Tongue (tissue), 2 donors: ENCODE results near the gene CST5. TPM values are rescaled to one million over a fixed set of nuclear protein-coding genes. Genes with fewer than 3 reads are reported as not detected.
"Not testable (repeated sequence)": the region's sequence is repeated elsewhere in the genome, so short reads cannot be mapped to it uniquely, and the experiment has no call there.

Source experiments
- DNase-seq: peaks from one replicate; pipeline ENCODE4 v3.0.0-alpha.2; 2015
- total RNA-seq: library from RNA; depleted of rRNA; stranded (reverse); fragments of >200 nt; gene quantifications from one replicate; pipeline ENCODE4 v1.2.3, GENCODE V29; 2014

The CST5 gene, protein sequence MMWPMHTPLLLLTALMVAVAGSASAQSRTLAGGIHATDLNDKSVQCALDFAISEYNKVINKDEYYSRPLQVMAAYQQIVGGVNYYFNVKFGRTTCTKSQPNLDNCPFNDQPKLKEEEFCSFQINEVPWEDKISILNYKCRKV
- total RNA-seq = not detected

DNA sequence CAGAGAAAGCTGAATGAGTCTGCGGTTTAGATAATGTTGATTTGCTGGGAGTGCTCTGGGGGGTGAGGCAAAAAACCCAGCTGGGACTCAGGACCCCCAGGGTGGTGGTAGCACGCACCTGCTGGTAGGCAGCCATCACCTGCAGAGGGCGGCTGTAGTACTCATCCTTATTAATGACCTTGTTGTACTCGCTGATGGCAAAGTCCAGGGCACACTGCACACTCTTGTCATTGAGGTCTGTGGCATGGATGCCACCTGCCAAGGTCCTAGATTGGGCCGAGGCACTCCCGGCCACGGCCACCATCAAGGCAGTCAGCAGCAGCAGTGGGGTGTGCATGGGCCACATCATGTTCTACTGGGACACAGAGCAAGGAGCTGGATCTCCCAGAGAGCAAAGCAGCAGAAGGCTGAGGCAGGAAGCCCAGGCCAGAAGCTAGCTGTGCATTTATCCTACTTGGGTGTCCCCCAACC, at the start of gene CST5:
Gene CST5 (minus strand): TSS at position 421 of the 471 bp plus-strand sequence. CDS start 72 bp downstream, at position 349.
- no peak for DNase-seq

DNA sequence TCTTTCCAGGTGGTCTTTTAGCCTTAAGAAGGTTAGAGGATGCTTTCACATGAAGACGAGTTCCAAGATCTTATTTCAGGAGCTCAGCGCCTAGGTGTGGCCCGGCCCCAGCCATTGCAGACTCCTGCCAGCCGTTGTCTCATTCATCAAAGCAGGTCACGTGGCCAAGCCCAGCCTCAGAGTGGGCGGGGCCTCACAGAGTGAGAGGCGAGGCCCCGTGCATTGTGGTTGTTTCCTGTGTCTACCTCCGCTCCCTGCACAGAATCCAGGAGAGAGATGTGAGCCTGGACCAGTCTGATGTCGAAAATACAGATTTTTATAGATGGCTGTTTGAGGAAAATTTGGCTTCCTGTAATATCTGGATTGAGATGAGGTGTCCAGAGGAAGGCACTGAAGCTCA, 49.2 kb upstream of the CST5 start:
- no peak for DNase-seq

DNA sequence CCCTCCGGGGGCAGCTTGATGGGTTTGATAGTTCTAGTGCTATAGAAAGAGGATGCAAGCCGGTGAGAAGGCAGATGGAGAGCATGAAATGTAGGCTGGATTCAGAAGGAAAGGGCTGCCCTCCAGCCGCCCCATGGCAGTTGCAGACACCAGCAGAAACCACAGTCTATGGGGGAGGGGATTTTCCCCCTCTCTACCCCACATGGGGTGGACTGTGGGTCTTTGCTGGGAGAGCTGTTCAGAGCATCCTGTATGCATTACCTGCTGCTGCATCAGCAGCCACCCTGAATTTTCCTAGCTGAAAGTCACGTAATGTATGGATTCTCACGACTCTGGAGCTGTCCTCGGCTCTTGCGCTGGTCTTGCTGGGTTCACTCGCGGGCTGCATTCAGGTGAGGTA, 48.8 kb upstream of the CST5 start:
- no peak for DNase-seq

DNA sequence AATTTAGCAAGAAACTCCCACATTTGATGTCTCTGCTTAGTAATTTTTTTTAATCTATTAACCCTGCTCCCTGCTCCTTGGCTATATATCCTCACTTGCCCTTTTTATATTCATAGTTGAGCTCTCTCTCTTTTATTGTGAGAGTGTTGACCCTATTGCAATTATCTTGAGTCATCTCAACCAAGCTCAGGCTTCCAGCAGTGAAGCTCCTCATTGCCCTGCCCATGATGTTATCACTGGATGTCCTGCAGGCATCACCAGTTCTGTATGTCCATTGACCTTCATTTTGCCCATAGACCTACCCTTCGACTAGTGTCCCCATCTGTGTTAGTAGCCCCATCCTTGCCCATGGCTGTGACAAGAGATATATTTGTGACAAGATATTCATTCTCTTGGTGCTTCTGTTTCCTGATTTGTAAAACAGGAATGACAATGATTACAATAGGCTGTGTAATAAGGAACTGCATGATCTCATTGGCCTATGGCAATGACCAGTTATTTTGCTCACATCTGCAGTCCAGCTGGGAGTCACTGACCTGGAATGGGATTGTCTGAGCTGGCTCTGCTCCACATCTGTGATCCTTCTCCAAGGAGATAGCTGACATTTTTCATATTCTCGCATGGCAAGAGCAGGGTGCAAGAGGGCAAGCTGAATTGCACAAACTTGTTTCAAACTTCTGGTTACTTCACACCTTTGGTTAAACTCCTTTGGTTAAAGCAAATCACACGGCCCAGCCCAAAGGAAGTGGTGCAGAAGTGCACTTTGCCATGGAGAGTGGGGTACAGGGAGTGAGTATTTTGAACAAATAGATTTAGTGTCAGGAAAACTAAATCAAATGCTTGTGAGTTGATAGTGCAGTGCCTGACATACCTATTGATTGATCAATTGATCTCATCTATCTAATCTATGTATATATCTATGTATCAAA, 47.7 kb upstream of the CST5 start:
- DNase-seq = no peak

DNA sequence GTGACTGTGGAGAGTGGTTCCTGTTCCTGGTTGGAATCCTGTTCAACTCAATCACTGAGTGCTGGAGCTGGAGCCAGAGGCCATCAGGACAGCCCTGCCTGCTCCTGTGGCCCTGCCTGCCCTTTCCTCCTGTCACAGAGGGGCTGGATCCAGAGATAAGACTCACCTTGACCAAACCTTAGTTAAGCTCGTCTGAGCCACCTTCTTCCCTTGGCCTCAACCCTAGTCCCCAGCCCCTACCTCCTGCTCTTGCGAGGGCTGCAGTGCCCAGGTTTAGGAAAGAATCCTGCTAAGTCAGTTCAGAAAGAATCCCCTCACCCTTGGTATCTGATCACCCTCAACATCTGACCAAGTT, 47.0 kb upstream of the CST5 start:
- DNase-seq = no peak

DNA sequence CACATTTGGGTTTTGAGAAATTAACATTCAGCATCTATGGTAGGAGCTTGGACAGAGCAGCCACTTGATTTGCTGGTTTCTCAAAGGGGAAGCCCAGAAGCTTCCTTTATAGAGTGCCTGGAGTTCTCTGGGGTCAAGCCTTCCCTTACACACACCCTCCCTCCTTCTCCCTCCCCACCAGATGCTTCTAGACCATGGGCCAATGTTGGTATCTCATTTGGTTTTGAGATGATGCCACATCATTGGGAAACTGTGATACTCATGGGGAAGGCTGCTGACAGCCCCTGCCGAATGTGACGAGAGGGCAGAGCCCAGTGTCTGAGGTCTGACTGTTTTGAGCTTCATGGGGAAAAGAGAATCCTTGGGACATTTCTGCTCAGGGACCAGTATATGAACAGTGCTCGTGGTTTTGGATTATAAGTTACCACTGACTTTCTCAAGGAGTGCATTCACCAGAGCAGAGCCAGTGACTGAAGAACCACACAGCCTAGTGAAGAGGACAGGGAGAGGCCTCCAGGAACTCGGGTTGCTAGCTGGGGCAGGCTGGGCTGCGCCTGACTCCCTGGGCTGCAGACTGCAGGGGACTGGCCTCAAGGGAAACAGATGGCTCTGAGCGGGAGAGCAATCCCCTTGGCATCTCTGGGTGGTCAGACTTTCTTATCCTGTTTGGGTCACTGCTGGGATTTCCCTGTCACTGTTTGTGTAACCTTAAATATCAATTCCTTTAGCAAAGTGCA, 46.4 kb upstream of the CST5 start:
- DNase-seq = no peak

DNA sequence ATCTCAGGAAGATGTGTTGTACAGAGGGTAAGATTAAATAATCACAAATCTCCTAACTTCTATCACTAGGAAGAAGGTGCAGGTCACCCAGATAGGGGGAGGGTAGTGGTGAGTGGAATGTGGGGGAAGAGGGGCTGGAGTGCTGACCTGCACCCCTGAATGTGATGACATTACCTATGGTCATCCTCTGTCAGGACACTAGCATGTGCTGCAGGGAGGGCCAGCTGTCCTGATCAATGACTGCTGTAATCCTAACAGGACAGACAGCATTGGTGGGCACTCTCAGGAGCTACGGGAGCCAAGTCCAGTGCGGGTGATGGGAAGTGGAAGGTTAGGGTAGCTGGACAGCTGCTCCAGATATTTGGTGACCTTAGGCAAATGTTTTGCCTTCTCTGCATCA, 45.2 kb upstream of the CST5 start:
- no peak for DNase-seq

DNA sequence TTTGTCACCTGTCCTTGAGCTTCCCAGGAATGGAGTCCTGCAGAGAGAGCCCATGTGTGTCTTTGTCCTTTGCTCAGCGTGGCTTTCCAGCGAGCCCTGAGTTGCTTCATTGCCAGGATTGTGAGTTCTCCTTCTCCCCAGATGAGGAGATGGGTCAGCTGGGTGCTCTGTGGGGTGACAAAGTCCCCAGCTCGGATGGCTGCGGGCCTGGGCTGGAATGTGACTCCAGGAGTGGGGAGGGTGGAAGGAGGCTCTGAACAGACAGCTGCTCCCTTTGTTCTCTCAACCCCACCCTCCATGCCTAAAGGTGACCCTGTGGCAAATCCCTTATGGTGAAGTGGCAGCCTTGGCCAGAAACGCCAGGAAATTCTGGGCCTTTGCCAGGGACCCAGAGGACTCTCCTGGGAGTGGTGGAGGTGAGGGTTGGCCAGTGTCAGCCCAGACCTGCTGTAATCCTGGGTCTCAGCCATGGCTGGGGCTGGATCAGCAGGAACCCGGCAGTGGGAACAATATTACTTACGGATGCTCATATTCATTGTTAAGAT, 44.4 kb upstream of the CST5 start:
- no peak for DNase-seq

DNA sequence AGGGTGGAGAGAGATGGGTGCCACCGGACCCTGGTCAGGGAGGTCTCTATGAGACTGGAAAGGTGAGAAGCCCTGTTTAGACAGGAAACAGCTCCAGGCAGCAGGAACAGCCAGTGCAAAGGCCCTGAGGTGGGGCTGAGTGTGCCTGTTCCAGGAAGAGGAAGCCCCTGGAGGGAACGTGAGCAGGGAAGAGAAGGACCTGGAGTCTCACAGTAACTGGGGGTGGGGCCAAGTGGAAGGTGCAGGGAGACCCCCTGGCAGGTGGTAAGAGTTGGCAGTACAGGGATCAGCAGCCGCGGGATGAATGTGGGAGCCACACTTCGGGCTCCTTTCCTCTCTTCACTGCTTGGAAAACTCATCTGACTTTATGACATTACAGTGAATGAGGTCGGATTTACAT, 43.8 kb upstream of the CST5 start:
- no peak for DNase-seq

DNA sequence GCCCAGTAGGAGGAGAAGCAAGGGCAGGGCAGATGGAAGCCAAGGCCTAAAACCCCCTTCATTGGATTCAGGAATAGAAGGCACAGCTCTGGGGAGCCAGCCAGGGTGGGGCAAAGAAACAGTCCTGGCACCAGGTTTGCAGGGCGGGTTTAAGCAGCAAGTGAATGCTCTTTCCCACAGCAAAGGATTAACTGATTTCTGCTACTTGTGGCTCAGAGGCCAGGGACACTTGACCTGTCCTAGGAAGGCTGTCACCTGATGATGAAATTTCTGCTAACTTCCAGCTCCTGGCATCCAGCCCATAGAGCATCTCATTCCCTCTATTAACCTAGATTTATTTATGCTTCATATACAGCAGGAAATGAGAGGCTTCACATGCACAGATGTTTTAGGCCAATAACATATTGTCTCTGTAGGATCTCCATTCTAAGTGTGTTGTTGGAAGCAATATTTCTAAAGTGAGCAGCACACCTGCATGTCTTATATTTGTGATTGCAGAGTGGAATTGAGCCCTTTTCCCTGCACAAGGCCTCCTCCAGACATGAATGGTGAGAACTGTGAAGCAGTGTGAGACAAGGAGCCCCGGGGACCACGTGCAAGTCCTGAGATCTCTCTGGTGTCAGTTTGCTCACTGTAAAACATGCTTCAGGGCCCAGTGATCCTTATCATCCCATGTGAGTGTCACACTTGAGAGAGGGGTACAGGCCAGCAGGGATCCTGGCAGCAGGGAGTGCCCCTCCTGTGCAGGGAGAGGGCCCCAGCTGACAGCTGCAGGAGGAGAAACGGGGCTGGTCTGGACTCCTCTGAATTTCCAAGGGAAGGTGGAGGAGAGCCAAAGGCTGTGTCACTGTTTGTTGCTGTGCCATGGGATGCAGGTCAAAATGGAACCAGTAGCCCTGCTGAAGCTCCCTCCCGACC, 41.1 kb upstream of the CST5 start:
- DNase-seq = peak; percentile 86

DNA sequence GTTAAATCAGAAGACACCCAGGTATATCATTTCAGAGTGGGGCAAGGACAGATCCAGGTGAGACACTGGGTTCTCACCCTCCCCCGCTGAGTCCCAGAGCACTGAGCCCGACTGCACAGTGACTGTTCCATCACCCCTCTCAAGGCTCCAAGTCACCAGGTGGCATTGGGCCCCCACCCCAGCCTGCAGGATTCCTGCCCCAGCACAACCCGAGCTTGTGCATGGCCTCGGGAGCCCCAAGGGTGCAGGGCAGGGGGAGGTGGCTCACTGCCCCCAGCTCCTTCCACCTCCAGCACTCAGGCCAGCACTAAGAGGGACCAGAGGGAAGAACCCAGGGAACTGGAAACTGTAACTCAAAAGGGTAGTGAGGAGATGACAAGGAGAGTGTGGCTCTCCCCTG, 39.3 kb upstream of the CST5 start:
- DNase-seq = no peak

DNA sequence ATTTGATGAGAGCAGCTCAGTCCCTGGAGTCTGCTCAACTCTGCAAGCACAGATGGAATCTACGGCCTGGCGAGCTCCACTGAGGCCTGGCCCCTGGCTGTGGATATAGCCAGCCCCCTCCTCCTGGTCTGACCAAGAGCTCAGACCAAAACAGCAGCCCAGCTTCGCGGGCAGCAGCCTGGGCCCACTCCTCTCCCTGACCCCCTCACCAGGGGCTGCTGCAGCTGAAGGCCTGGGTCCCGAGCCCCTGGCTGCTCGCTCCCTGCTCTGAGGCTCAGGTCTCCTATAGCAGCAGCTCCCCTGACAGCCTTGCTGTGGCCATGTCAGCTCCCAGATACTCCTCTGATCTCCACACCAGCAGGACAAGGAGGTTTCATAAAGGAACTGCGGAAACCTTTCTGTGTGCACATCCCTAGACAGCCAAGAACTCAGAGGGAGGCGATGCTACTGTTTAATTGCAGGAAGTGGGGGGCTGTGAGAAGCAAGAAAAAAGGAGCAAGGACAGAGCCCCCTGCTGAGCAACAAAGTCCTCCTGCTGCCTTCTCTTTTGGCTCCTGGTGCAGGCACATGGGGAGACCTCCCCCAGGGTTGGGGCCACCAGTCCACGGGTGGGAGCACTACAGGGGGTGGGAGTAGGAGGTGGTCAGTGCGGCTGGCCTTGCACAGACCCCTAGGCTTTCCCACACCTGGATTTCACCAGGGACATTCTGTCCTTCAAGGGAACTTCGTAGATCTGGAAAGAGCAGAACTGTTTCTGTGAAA, 38.7 kb upstream of the CST5 start:
- DNase-seq = no peak

DNA sequence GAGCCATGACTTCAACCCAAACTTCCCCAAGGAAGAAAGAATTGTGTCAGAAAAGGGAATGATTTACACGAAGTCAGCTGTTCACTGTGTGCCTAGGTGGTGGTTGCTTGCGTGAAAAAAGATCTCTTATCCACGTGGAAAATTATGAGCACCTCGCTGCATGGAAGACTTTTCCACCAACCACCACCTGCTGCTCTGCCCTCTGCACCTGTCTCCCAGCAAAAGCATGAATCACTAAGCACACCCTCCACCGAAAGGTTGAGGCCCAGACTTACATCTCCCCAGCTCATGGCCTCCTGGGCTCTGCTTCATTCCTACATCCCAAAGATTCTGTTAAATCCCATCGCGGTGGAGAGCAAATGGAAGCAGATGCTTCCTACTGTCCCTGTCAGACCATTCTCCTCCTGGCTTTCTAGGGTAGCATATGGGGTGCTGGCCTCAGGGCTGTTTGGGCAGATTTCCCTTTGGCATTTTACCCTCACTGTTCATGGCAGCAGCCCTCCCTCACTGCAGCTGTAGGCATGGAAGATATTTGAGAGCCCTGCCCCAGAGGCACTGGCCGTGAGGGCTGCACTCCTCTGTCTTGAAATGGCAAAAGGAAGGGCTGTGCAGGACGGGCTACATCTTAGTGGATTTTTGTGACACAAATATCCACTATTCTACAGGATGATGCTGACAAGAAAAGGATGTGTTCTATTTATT, 37.6 kb upstream of the CST5 start:
- DNase-seq = peak; percentile 54

DNA sequence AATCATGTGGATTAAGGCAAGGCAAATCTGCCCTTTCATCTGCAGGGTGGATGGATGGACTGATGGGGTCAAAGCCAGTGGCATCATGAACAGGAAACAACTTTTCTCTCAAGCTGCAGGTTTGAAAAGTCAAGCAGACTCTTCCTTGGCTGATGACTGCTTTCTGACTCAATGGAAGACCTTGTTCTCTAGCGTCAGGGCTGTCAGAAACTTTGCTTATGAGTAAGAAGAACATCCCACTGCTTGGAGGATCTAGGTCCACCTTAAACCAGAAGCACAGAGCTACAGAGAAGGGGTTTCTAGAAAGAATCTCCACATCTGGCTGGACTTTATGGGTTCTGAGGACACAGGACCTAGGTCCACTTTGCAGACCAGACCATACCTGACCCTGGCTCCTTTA, 36.3 kb upstream of the CST5 start:
- DNase-seq = no peak

DNA sequence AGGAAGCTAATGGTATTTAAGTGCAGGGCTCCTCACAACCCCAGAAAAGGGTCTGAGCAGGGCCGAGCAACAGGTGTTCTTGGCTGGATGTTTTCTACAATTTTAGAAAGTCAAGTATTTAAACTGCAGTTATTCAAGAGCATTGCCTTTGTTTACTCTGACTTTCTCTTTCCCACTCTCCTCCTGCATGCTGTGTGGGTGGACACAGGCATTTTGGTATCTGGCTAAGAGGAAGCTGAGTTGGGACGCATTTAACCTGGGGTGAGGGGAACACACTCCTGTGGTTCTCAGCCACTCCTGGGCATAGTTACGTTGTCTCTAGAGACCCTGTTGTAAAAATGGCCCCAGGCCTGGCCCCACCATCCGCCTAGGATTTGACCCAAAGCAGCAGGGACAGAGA, 34.9 kb upstream of the CST5 start:
- not testable (repeated sequence) for DNase-seq

DNA sequence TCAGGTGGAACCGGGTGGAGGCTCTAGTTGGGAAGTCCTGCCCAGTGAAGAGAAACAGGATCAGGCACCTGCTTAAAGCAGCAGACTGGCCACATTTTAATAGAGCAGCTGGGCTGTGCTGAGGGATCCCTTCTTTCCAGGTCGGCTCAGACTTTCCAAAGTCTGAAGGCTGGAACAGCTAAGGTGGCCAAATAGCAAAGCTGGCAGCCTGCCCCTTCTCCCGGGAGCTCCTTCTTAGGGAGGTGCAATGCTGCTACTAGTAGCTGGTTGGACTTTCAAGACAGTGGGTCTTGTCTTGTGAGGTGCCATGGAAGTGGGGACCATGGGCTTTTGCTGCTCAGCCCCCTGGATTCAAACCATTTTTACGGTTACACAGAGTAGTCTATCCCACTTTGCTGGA, 30.7 kb upstream of the CST5 start:
- DNase-seq = peak; percentile 66

DNA sequence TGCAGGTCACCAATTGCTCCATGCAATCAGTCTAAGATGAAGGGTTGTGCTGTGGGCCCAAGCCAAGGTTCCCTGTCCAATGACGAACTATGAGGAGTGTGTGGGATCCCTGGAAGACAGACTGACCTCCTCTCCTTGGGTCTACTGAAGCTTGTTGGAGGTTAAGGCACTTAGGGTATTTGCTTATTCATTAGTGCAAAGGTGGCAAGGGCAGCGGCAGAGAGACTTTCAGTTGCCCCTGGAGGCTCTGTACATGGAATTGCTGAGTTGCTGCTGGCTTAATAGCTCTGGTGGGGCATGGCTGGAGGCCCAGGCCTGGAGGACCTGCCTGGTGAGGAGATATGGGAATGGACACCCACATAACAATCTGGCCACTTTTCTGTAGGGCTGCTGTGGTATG, 29.8 kb upstream of the CST5 start:
- DNase-seq = no peak

DNA sequence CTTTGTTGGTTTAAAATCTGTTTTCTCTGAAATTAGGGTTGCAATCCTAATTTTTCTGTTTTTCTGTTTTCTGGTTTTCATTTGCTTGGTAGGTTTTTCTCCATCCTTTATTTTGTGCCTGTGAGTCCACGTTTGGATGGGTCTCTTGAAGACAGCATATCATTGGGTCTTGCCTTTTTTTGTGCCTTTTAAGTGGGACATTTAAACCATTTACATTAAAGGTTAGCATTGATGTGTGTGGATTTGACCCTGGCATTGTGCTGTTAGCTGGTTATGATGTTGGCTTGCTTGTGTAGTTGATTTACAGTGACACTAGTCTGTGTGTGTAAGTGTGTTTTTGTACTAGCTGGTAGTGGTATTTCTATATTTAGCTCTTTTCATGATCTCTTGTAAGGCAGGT, 28.0 kb upstream of the CST5 start:
- DNase-seq = no peak

DNA sequence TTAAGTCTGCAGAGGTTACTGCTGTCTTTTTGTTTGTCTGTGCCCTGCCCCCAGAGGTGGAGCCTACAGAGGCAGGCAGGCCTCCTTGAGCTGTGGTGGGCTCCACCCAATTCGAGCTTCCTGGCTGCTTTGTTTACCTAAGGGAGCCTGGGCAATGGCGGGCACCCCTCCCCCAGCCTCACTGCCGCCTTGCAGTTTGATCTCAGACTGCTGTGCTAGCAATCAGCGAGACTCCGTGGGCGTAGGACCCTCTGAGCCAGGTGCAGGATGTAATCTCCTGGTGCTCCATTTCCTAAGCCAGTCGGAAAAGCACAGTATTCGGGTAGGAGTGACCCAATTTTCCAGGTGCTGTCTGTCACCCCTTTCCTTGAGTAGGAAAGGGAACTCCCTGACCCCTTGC, 22.8 kb upstream of the CST5 start:
- not testable (repeated sequence) for DNase-seq

DNA sequence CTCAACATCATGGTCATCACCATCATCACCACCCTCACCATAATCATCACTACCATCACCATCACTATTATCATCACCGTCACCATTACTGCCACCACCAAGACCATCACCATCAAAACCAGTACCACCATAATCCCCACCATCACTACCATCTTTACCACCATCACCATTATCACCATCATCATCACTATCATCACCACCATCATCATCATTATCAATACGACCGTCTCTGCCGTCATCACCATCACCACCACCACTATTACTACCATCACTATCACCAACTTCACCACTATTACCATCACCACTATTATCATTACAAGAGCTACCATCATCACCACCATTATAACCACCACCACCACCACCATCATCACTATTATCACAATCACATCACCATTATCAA, 11.3 kb upstream of the CST5 start:
- DNase-seq = not testable (repeated sequence)
